Inflammatory macrophage treated with lipopolysaccharide for 1 hour (primary cell): ENCODE data around the gene SF3B4.
"Not testable (repeated sequence)": the region's sequence is repeated elsewhere in the genome, so short reads cannot be mapped to it uniquely, and the experiment has no call there.

Experiments used
- DNase-seq, 2 donors: peaks; one replicate each; pipeline ENCODE4 v3.0.0-alpha.2; 2020 to 2022

The SF3B4 gene

GRCh38 chr1:149887196-149887455 lies 40.5 kb downstream of the SF3B4 start:
- not testable (repeated sequence) for DNase-seq

- peak; percentile 97 to 99 for DNase-seq
Observed at GRCh38 chr1:149886396-149887195, 41.0 kb downstream of the SF3B4 start.

GRCh38 chr1:149886121-149886395 lies 41.5 kb downstream of the SF3B4 start:
- not testable (repeated sequence) for DNase-seq

GRCh38 chr1:149885339-149886120 lies 42.1 kb downstream of the SF3B4 start:
- DNase-seq: peak; percentile 83 to 85

GRCh38 chr1:149884433-149885338 lies 42.9 kb downstream of the SF3B4 start:
- DNase-seq: peak; percentile 58 to 68

GRCh38 chr1:149883598-149884247 lies 43.9 kb downstream of the SF3B4 start:
- no peak for DNase-seq

GRCh38 chr1:149881876-149882275 lies 45.7 kb downstream of the SF3B4 start:
- no peak for DNase-seq

- no peak for DNase-seq
Observed at GRCh38 chr1:149879556-149879955, 48.0 kb downstream of the SF3B4 start.

- DNase-seq: no peak
Observed at GRCh38 chr1:149877211-149877946, 50.2 kb downstream of the SF3B4 start.
